HG03060 (cell line): ENCODE data around the gene HEG1.
"Not testable (repeated sequence)": the region's sequence is repeated elsewhere in the genome, so short reads cannot be mapped to it uniquely, and the experiment has no call there.

Source experiments
- ATAC-seq: cut with Tn5 transposase; IDR thresholded peaks from one replicate; pipeline ENCODE4 v1.9.1; 2021; ENCODE audit warnings: low read depth, moderate number of reproducible peaks; ENCODE audit not compliant: unreplicated experiment

The HEG1 gene

GRCh38 chr3:125055913-125056745 is at the start of gene HEG1:
HEG1 (minus strand) TSS chr3:125055997; CDS start chr3:125055890, 107 bp downstream.
- no peak for ATAC-seq

- no peak for ATAC-seq
These were observed 49.3 kb upstream of the HEG1 start for GRCh38 chr3:125105116-125105515.

DNA sequence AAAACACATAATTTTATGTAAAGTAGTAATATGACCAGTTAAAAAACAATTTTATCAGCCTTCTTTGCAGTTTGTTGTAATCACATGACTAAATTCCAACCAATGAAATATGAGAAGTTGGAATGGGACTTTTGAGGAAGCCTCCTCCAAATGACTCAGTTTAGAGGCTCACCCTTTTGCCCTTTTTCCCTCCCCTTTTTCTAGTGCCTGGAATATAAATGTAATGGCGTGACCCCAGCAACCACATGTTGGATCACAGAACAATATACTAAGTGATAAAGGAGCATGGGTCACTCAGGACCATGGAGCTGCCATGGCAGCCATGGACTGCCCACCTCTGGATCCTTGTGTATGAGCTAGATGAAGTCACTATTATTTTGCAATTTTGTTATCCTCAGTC is 48.8 kb upstream of the HEG1 start:
- no peak for ATAC-seq

DNA sequence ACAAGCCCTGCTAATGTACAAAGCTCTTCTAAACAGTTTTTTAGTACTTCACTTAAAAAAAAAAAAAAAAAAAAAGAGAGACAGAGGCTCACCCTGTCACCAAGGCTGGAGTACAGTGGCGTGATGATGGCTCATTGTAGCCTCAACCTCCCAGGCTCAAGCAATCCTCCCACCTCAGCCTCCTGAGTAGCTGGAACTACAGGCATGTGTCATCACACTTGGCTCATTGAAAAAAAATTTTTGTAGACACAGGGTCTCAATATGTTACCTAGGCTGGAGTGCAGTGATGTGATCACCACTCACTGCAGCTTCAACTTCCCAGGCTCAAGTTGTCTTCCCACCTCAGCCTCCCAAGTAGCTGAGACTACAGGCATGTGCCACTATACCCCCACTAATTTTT is 47.6 kb upstream of the HEG1 start:
- ATAC-seq, result no peak

- ATAC-seq, result no peak
These were observed 46.7 kb upstream of the HEG1 start for GRCh38 chr3:125102470-125102869.

DNA sequence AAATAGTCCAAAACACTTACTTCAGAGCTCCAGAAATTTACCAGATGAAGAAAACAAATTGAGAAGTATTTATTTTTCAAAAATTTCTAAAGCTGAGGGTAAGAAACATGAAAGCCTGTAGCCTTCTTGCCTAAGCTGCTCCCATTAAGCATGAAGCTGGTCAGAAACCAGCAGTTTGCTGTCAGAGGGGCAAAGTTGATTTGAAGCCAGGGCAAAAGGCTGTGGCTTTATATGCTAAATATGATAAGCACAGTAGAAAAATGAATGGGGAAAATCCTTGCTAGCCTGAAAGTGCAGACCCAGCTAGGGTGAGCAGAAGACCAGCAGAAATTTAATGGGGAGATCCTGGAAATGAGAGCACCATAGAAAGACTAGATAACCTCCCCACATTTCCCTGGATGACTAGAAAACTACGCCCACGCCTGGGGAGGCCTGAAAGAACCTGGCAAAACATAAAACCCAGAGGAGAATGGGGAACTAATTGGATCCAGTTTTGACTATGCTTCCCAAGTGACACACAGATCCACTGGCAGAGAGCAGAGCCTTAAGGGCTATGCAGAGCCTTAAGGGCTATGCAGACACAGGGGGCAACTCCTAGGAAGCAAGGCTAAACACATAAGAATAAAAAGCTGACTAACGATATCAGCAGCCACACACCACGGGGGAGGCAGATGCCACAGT is 43.0 kb upstream of the HEG1 start:
- ATAC-seq, result no peak

- ATAC-seq, result no peak
These were observed 34.9 kb upstream of the HEG1 start for GRCh38 chr3:125090649-125091048.

- no peak for ATAC-seq
These were observed 32.1 kb upstream of the HEG1 start for GRCh38 chr3:125087768-125088391.

DNA sequence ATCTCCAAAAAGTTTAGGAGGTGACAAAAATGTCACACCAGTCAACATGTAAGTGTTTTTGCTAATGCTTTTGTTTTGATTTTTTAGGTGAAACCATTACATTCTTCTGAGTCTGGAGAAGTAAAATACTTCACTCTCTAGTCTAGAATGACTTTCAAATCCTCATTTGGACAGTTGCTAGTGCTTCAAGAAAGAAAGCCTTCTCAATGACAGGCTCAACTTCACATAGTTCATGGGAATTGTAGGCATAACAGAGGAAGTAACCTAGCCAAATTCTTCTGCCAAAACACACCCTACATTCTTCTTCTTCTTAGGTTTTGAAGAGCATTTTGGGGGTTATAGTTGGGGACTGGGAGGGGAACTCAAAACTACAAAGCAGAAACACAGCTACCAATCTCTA is 29.4 kb upstream of the HEG1 start:
- no peak for ATAC-seq

- ATAC-seq, result no peak
These were observed 28.0 kb upstream of the HEG1 start for GRCh38 chr3:125083776-125084175.

DNA sequence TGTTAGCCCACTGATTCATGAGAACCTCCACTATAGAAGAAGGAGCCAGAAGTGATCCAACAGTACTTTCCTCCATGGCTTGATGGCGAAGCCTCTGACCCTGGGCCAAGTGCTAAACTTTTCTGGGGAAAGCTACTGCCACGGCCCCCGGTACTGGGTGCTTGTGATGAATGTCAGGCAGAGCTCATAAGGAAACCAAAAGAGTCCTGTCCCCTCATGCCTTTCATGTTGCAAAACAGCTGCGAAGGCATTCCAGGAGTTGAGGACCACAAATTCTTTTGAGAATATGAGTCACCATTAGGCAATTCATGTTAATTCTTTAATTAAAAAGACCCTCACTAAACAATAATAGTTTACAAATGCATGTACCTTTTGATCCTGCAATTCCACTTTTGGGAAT is 26.5 kb upstream of the HEG1 start:
- not testable (repeated sequence) for ATAC-seq

GRCh38 chr3:125080077-125080476 is 24.3 kb upstream of the HEG1 start:
- no peak for ATAC-seq

GRCh38 chr3:125079675-125080045 is 23.9 kb upstream of the HEG1 start:
- no peak for ATAC-seq

DNA sequence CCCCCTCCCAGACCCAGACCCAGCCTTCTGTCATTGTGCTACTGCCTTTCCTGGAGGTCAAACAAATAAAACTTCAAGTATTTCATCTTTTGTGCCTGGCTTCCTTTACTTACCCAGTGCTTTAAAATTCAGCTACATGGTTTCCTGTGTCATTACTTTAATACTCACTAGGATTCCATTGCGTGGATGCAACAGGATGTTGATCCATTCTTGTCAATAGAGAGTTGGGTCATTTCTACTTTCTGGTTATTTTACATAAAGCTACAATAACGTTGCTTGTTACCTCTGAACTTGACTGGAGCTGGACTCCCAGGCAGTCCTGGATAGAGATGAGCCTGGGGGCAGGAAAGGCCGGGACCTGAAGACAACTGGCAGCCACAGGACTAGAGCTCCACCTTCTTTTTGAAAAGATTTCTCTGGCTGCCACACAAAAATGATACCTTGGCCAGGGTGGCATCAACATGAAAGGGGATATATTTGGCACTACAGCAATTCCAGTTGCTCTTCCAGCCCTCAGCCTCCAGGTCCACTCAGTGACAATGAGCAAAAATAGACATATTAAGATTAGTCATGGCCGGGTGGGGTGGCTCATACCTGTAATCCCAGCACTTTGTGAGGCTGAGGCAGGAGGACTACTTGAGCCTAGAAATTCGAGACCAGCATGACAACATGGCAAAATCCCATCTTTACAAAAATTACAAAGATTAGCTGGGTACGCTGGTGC is 23.3 kb upstream of the HEG1 start:
- ATAC-seq, result no peak

DNA sequence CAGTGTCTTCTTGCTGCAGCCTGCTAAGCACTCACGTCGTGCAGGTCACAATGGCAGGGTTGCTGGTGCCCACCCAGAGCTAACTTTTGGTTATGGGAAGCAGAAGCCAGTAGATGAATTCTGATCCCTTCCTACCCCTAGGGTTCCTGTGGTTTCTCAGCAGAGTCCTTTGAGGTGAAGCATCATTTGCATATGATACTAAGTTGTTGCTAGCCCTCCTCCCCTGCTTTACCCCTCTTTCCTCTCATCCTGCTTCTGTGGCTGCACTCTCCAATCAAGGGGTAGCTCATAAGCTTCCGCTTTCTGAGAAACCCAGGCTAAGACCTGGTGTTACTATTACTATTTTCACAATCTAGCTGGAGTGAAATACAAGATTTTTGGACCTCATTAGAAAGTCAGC is 22.1 kb upstream of the HEG1 start:
- no peak for ATAC-seq

DNA sequence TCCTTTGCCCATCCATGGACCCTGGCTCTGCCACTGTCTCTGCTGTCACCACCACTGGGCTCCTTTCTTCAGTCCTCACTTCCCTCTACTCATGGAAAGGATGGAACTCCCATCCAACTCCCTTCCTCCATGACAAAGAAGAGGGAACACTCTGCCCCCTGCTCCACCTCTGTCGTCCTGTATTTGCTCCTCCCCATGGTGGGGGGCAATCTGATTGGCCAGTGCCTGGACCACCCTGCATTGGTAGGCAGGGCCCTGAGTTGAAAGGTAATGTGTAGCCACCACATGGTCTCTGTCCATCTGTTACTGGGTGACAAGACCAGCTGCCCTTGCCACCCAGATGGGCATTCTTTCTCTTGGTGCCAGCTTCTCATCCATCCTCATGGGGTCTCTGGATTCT is 20.7 kb upstream of the HEG1 start:
- ATAC-seq, result no peak

DNA sequence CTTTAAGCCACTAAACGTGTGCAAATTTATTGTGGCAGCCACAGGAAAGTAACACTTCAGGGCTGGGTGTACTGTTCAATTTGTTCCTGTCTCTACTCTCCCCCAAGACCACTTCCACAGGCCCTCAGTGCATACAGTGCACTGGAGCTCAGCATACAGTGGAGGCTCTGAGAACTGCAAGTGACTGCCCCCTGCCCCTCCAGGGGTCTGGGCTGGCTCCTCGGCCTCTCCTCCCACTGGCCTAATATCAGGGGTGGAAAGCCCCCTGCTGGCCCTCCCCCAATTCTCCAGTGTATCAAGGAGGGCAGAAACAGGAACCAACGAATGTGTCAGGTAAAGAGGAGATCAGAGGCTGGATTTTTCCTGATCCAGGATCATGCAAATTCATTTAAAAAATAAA is 19.9 kb upstream of the HEG1 start:
- ATAC-seq, result no peak

GRCh38 chr3:125073390-125073905 is 17.7 kb upstream of the HEG1 start:
- no peak for ATAC-seq

- no peak for ATAC-seq
These were observed 17.1 kb upstream of the HEG1 start for GRCh38 chr3:125072749-125073389.

DNA sequence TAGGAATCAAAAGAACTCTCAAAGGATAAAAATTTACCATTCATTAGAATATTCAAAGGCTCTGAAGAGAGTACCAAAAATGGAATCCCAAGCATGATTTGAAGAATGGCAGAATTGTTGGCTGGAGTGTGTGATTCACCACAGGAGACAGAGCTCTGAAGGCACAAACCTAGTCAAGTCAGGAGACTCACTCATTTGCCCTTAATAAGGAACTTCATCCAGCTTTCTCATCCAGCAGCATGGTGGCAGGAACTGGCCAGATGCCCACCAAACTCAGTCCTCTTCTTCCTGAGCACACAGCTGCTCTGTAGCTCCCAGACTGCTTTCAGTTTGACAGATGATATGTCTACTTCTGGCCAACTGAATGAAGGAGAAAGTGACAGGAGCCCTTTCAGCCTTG is 16.5 kb upstream of the HEG1 start:
- no peak for ATAC-seq
